Stimulated activated CD4-positive, alpha-beta T cell treated with anti-CD3 and anti-CD28 coated beads, Interleukin-2, amount 100 ng/mL, for 48 hours (primary cell): Measurements from ENCODE around the gene POU2F1.
"Not testable (repeated sequence)": the region's sequence is repeated elsewhere in the genome, so short reads cannot be mapped to it uniquely, and the experiment has no call there.

Experiments
- DNase-seq, 2 donors: peaks; one replicate each; pipeline ENCODE4 v3.0.0-alpha.2; 2020

POU2F1 gene

DNA sequence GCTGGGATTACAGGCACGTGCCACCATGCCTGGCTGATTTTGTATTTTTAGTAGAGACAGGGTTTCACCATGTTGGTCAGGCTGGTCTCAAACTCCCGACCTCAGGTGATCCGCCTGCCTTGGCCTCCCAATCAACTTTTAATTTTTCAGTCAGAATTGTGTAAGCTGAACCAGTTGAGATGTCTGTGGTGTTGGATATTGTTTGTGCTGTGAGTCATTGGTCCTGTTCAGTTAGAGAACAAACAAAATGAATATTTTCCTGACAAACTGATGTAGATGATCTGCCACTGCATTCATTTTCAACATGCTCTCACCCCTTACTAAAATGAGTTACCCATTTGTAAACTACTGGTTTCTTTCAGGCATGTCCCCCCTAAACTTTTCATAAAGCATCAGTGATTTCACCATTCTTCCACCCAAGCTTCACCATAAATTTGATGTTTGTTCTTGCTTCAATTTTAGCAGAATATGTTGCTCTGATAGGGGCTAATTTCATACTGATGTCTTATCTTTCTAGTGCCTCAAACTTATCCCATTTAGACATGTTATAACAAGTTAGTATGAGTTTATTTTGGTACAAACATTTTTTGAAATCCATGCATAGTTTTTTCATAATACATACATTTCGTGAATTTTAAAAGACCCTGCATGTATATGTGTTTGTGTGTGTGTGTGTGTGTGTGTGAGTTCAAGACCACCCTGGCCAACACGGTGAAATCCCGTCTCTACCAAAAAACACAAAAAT is 15.2 kb upstream of the POU2F1 start:
- not testable (repeated sequence) for DNase-seq

- no peak for DNase-seq
Observed at GRCh38 chr1:167206166-167206835, 14.4 kb upstream of the POU2F1 start.

- no peak for DNase-seq
Observed at GRCh38 chr1:167207940-167208623, 12.6 kb upstream of the POU2F1 start.

DNA sequence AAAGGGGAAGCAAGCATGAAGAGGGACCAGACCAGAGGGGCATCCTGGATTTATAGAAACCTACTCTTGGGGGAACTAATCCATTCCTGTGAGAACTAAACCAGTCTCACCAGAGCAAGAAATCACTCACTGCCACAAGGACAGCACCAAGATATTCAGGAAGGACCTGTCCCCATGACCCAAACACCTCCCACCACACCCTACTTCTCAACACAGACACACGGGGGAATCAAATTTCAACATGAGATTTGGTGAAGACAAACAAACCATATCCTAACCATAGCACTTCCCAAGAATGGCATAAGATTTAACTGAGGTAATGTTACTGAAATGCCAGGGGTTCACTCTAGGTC is 12.1 kb upstream of the POU2F1 start:
- no peak for DNase-seq

DNA sequence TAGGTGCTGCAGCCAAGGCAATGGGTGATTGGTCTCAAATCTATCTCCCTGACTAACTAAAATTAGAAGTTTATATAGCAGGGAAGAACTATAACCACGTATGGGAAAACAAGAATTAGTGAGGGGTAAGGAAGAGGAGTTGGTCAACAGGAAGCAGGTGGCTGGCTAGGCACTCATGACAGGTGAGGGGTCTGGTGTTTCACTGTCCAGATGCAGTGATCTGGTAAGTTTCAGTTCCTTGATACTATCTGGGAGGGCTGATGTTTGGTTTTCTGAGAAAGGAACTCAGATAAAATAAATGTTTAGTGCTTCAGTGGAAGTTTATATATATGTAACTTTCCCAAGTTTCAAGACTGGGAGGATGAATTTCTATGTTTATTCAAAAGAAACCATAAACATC is 11.6 kb upstream of the POU2F1 start:
- DNase-seq, result no peak

DNA sequence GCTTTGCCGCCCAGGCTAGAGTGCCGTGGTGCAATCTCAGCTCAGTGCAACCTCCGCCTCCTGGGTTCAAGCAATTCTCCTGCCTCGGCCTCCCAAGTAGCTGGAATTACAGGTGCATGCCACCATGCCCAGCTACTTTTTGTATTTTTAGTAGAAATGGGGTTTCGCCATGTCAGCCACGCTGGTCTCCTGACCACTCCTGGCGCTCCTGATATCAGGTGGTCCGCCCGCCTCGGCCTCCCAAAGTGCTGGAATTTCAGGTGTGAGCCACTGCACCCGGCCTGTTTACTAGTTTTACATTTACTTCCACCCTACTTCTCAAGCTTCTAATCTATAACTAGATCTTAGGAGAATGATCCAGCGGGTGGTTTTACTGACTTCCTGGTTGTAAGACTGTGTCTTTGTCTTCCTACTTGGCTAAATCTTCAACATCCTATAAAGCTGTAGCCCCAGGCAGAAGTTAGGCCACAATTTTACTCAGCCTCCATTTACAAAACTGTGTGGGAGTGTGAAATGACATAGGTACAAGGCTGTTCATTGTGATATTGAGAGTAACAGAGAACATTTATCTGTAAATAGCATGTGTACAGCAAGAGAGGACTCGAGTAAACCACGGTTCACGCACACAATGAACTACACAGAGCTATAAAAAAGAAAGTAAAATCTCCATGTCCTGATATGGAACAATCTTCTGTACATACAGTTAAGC is 9.6 kb upstream of the POU2F1 start:
- no peak for DNase-seq

- DNase-seq, result no peak
Observed at GRCh38 chr1:167212025-167212424, 8.7 kb upstream of the POU2F1 start.

- DNase-seq, result no peak
Observed at GRCh38 chr1:167216809-167217208, 3.9 kb upstream of the POU2F1 start.

DNA sequence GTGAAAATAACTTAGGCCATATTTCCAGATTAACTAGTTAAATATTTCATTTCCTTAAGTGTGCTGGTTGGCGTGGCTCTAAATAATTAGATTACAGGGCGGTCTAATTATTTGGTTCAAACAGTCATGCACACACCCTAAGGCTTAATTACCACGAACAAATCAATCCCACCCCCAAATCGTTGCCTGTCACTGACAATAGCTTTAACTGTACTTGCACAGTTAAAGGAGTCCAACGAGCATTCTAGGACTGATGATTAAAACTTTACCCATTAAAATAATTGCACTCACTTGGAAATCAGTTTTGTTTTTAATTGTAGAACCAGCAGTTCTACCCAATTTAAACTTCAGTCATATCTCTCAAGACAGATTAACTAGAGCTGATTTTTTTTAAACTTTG is 1.5 kb upstream of the POU2F1 start:
- no peak for DNase-seq

DNA sequence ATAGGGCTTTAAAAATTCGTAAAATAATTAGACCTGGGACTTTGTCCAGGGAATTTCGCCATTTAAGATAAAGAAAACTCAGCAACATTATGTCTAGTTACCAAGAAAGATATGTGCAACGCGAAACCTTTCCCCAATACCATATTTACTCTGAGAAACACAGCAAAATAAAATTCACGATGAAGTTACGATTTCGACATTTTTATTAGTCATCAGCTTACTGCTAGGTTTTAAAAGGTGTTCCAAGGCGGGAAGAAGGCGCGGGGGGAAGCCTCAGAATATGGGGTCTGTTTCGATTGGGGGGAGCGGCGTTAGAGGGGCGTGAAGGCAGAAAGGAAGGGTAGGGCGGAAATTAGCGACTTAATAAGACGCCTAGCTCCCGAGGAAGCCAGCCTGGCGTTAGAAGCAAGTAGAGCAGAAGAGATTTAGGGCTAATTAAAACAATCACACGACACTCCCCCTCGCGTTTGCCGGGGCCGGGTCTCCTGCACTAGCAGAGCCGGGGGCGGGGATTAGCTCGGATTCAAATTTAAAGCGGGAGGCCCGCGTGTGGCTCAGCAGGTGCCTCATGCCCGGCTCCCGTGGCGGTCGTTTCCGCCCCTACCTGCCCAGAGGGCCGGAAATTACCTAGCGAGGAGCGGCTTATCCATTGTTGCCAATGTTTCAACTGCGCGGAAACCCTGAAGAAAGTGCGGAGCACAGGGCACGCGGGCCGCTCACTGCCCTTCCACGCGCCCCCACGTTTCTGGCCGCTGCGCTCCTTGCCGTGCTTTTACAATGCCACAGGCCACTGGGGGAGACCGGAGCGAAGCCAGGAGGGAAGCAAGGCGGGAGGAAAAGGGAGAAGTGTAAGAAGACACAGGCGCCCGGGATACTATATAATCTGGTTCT is 795 bp upstream of the POU2F1 start:
- DNase-seq, result peak; percentile 84 to 86

GRCh38 chr1:167221126-167221737 is 546 bp downstream of the POU2F1 start:
- no peak for DNase-seq

DNA sequence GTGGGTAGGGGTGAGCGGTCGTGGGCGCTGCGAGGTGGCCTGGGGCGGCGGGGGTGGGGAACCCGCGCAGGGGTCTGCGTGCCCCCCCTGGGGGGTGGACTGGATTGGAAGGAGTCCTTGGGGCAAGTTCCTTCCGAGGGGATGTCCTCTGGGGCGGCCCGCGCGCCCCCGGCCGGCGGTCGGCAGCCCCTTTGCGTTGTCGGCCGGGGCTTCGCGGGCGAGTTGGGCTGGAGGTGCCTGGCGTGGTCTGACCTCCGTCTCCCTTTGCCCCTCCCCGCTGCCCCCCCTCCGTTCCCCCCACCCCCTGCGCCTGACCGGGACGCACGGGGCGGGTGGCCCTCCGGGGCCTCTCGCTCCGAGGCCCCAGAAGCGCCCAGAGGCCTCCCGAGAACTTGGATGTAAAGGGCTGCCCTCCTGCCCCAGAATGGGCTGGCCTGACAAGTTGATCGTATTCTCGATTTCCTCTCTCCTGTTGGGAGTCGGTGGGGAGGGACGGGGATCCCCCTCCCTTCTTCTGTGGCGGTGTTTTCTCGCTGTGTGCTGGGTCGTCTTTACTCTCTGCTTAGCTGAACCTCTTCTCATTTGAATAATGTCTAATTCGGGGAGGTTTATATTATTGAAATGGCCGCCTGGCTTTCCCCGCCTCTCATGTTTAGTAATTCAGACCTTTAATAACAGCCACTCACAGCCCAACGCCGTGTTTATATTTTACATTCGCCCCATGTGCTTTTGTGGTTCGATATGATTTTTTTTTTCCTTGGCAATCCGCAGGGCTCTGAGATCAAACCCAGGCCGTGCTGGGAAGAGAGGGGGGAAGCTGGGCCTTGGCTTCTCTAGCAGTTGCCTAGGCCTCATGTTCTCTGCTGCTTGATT is 1.3 kb downstream of the POU2F1 start:
- peak; percentile 44 to 60 for DNase-seq

- DNase-seq, result no peak
Observed at GRCh38 chr1:167223144-167224103, 2.7 kb downstream of the POU2F1 start.

GRCh38 chr1:167224734-167225235 is 4.1 kb downstream of the POU2F1 start:
- not testable (repeated sequence) for DNase-seq

DNA sequence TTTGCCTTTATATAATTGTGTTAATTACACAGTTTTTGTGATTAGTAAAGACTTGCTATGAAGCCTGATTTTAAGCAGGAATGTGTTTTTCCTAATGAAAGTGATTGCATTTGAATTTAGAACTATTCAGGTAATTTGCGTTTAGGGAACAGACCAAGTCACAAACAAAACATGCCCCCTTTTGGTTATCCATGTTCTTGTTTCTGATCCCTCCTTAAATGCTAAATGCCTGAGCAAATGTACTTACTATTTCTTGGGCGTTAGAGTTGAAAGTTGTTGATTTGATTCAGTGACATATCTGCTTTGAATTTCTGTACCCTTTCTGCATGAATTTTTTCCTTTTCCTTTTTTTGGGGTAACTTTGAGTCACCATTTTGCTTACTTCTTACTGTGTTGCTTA is 5.2 kb downstream of the POU2F1 start:
- DNase-seq, result no peak

DNA sequence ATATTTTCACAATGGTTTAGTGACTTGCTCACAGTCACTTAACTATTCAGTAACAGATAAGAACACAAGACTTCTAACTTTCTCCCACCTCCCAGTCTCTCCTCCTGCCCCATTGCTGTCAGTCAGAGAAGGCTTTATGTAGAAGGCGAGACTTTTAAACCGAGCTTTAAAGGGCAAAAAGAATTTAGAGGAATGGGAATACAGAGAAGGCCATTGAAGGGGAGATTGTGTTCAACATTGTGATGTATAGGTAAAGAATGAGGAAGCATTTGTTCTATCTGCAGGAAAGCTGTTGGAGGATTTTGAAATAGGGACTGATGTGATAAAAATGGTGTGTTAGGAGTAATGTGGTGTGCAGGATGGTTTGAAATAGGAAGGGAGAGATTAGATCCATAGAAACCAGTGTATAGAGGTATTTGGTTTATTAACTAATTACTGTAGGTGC is 7.3 kb downstream of the POU2F1 start:
- no peak for DNase-seq

- no peak for DNase-seq
Observed at GRCh38 chr1:167229719-167230385, 9.2 kb downstream of the POU2F1 start.

DNA sequence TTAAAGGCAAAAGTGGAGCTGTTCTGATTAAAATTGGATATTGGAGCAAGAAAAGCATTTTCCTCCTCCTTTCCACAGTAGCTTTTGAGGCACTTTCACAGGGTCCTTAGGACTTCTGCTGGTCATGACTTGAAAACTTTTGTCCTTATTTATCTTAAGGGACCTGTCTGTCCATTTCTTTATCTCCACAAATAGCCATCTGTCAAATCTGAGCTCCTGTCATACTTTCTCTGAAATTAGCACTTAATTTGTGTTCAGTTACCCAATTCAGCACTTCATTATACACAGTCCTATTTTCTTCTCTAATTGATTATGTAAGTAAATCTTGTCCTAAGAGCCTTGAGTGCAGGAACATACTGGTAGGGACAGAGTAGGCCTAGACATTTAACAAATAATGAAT is 9.8 kb downstream of the POU2F1 start:
- no peak for DNase-seq
